Amygdala (tissue), 56 donors: ENCODE data around the gene CLDN7.
"Not testable (repeated sequence)": the region's sequence is repeated elsewhere in the genome, so short reads cannot be mapped to it uniquely, and the experiment has no call there.

ENCODE experiments used
- DNase-seq, 56 donors: peaks; one replicate each; lab custom pipeline; 2025; lab: John Stamatoyannopoulos, UW

CLDN7 gene

DNA sequence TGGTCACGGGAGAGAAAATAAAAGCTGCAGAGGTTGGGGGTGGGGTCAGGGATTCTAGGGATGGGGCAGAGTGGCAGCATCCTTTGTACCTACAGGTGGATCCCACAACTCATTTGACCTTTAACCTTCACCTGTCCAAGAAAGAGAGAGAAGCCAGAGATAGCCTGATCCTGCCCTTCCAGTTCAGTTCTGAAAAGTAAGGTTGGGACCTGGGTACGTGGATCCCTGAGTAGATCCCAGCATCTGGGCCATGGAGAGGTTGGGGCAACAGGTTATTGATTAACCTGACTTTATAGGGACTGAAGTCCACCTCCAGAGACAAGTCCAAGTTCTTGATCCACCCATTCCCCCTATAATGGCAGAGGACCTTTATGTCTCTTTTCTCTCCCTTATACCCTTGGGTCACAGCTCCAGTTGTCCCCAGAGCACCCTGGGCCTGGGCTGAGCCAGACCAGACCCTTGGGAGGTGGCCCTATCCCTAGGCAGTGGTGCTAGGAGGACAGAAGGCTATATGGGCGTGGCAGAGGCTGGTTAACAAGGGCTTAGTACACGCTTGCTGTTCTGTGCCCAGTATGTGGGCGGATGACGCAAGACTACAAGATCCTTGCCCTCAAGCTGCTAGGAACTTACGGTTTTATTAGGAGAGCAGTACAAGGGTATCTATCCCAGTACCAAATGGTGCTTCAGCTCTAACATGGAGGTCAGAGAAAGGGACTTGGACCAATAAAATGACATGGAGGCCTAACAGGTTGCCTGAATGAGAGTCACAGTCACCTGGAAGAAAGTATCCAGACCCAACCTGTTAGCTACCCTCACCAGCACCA is 3.3 kb downstream of the CLDN7 start:
- DNase-seq: no peak

GRCh38 chr17:7256766-7257456 is 5.4 kb downstream of the CLDN7 start:
- DNase-seq: no peak

DNA sequence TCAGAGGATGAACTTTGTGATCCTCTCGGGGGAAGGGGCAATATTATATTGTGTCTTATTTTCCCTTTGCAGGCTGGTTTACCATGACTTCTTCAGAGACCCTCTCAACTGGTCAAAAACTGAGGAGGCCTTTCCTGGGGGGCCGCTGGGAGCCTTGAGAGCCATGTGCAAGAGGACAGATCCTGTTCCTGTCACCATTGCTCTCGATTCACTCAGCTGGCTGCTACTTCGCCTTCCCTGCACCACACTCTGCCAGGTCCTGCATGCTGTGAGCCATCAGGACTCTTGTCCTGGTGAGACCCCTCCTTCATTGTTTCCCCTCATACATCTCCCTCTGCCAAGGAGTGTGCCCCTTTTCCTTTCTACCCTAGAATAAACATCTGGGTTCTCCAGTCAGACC is 7.8 kb downstream of the CLDN7 start:
- DNase-seq: no peak

- no peak for DNase-seq
Measured at GRCh38 chr17:7253082-7253481, 9.2 kb downstream of the CLDN7 start.

DNA sequence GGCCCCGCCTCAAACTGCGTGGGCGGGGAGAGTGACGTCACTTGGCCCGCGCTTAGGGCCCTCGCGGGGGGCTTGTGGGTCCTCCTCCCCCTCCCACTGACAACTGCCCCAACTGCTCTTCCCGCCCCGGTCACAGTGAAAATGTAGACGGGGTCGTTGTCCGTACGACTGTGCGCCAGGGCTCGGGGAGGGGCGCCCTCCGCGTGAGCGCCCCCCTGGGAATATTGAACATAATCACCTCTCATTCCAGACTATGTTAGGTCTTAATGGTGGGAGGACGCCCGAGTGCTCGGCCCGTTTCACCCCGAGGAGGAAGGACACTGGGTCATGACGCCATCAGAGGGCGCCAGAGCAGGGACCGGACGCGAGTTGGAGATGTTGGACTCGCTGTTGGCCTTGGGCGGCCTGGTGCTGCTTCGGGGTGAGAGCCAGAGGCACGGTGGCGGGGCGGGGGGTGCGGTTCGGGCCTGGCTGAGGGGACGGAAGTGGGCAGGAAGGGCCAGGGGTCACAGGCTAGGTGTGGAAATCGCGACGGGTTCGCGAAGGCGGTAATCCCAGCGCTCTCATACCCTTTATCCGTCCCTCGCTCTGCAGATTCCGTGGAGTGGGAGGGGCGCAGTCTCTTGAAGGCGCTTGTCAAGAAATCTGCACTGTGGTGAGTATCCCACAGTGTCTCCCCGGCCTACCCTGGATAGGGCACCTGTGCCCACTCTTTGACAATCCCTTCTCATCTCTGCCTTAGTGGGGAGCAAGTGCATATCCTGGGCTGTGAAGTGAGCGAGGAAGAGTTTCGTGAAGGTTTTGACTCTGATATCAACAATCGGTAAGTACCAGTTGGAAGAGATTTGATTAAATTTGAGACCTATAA is 9.9 kb downstream of the CLDN7 start, which contains the start of gene ELP5:
Gene ELP5 (plus strand): TSS at position 40 of the 868 bp plus-strand sequence. CDS start 336 bp downstream, at position 376.
- DNase-seq: peak; percentile 62 to 94 (median 86)

GRCh38 chr17:7251661-7252175 is 10.6 kb downstream of the CLDN7 start, which contains the start of gene CTDNEP1:
Gene CTDNEP1, minus strand, starts transcription at chr17:7251734. Its CDS starts 438 bp downstream, at chr17:7251296.
- peak; percentile 81 to 99 (median 97) for DNase-seq

DNA sequence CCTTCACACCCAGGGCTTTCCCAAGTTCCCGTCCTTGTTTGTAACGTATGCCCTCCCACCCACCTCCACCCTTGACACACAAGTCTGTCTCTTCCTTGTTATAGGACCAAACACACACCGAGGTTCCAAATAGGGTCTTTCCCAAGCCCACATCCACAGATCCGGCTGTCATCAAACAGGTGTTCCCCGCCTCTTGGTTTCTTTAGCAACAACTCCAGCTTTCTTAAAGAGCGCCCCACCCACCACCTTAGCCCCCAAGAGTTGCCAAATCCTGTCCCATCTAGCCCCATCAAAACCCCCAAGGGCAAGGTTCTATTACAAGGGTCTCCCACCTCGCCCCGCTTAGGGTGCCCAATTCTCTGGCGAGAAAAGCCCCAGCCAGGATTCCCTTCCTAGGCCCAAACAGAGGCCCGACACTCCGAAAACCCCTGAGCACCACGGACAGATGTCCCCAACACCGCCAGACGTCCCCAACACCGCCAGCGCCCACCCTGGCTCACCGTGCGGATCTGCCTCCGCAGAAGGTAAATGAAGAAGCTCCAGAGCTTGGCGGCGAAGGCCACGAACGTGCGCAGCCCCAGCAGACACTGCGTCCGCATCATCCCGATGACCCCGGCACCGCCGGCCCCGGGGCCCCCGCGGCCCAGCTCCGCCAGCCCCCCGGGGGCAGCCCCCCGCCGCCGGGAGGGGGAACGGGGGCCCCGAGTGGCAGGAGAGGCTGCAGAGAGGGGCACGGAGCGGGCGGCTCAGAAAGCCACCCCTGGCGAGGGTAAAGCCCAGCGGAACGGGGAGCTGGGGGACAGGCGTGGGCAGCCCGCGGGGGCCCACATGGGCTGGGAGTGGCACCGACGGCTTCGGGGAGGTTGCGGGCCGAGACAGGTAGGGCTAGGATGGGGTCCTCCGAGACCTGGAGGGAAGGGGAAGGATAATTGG is 11.3 kb downstream of the CLDN7 start:
- peak in 1 of 56 donors; percentile 36 for DNase-seq

- DNase-seq: no peak
Measured at GRCh38 chr17:7249830-7250229, 12.4 kb downstream of the CLDN7 start.

GRCh38 chr17:7249214-7249613 is 13.1 kb downstream of the CLDN7 start:
- DNase-seq: no peak

- DNase-seq: no peak
Measured at GRCh38 chr17:7248796-7249195, 13.5 kb downstream of the CLDN7 start.

DNA sequence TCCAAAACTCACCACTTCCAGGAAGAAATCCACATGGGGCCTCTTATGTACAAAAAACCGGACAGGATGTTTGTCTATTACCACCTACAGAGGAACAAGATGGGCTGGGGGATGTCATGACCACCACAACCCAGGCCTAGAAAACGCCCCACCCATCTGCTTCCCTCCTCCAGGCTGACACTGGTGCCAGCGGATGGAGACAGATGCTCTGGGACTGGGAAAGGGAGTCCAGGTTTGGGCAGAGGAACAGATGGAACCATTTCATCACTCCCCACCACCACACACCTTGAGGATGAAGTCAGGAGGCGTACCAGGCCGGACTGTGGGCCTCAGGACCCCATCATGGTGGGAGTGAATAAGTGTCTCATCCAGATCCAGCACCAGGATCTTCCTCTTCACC is 15.5 kb downstream of the CLDN7 start:
- DNase-seq: no peak

GRCh38 chr17:7243838-7244237 is 18.4 kb downstream of the CLDN7 start:
- DNase-seq: not testable (repeated sequence)

DNA sequence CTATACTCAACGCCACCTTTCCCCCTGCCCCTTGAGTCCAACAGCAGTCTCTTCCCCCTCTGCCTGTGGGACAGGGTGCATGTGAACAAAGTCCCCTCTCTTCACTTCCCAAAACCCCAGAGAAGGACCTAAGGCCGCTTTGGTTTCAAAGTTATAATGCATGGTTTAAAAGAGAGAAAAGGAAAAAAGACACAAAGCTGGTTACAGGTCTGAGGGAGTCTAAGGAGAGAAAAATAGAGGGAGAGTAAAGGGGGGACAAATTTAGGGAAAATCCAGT is 18.9 kb downstream of the CLDN7 start:
- no peak for DNase-seq

GRCh38 chr17:7242717-7243452 is 19.4 kb downstream of the CLDN7 start:
- peak; percentile 41 to 95 (median 88) for DNase-seq

GRCh38 chr17:7241783-7242716 is 20.2 kb downstream of the CLDN7 start, which contains the start of gene GABARAP:
Gene GABARAP, minus strand, starts transcription at chr17:7242449. Its CDS starts 119 bp downstream, at chr17:7242330.
- DNase-seq: peak in 55 of 56 donors; percentile 52 to 95 (median 90)

GRCh38 chr17:7241090-7241733 is 21.1 kb downstream of the CLDN7 start:
- DNase-seq: no peak

- DNase-seq: no peak
Measured at GRCh38 chr17:7240375-7240774, 21.9 kb downstream of the CLDN7 start.
